ENCODE results near the gene STMN3. TPM values are rescaled to one million over a fixed set of nuclear protein-coding genes. Genes with fewer than 3 reads are reported as not detected.
A peak's percentile ranks its signal among the peaks of the same experiment; 100 is the strongest.
"Not testable (repeated sequence)": the region's sequence is repeated elsewhere in the genome, so short reads cannot be mapped to it uniquely, and the experiment has no call there.

Gene STMN3
- total RNA-seq, 2 experiments from 2014 or later: 15.4 to 17.6 TPM

DNA sequence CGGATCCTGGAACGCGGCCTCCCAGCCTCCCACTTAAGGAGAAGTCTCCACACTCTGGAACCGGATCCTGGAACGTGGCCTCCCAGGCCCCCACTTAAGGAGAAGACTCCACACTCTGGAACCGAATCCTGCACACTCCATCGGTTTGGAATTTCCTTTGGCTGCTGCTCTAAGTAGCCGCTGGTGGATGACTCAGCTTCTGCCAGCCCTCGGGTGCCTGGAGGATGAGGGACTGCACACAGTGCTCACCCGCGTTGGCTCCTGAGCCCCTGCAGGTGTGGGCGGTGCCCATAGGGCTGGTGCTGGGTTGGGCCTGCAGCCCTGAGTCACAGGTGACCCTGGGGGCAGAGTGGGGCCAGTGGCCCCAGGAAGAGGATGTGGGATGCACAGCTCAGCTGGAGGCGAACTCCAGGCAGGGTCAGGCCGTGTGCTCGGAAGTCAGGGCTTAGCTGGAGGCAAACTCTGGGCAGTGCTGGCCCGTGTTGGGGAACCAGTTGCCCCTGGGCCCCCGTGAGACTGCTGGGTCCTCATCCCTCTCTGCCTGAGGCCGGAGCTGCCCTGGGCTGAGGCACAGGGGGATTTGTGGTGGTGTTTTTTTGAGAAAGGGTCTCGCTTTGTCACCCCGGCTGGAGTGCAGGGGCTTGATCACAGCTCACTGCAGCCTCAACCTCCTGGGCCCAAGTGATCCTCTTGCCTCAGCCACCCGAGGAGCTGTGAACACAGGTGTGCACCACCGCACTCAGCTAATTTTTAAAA lies 29.3 kb upstream of the STMN3 start:
- H3K9me3 Mint-ChIP-seq (ENCODE audit: low read depth): no peaks in the 10 kb centered on the region
- DNase-seq: peak; percentile 34
- H3K36me3 Mint-ChIP-seq (ENCODE audit: low read depth): peaks cover 10% of the 10 kb centered on the region
- ChIA-PET POLR2A (no interaction called here), CTCF (interaction anchor here (0.6 kb wide), 2 partner anchors 112 to 139 kb away, joined by 3 read pairs; no protein-coding TSS in a partner anchor)
- H3K27me3 Mint-ChIP-seq: no peaks in the 10 kb centered on the region
- intact Hi-C loops (cut with DNase I, micrococcal nuclease): no loop called here
- H3K4me1 Mint-ChIP-seq: peaks cover 19% of the 10 kb centered on the region
- no peak overlapping the region for H3K27ac Mint-ChIP-seq
- peak; percentile 40 for ATAC-seq
- no peak overlapping the region for H3K4me3 Mint-ChIP-seq

DNA sequence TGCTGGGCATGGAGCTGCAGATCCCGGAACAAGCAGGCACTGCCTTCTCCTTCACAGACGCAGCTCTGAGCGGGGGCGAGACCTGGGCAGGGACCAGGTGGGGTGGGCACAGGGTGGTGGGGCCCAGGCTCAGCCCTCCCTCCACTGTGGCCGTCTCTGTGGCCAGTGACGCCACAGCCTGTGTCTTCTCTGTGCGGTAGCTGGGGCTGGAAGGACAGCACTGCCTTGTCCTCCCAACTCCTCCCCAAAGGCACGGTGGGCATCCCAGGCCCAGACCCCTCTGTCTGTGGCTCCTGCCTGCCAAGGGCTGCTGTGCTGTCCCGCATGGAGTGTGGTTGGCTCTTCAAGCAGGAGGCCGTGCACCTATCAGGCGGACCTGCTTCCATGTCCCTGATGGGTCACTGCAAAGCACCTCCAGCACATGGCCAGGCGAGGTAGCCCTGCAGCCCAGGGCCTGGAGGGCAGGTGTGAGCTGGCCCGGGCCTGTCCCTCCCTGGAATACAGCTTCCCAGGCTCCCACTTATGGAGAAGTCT lies 28.5 kb upstream of the STMN3 start:
- H3K9me3 Mint-ChIP-seq (ENCODE audit: low read depth): no peaks in the 10 kb centered on the region
- H3K4me1 Mint-ChIP-seq: peaks cover 12% of the 10 kb centered on the region
- H3K27me3 Mint-ChIP-seq: no peaks in the 10 kb centered on the region
- no peak overlapping the region for H3K27ac Mint-ChIP-seq
- ChIA-PET CTCF (no interaction called here), POLR2A (no interaction called here)
- ATAC-seq (no peak), DNase-seq (no peak)
- no peak overlapping the region for H3K4me3 Mint-ChIP-seq
- intact Hi-C loops (cut with DNase I, micrococcal nuclease): no loop called here
- H3K36me3 Mint-ChIP-seq (ENCODE audit: low read depth): peaks cover 14% of the 10 kb centered on the region

DNA sequence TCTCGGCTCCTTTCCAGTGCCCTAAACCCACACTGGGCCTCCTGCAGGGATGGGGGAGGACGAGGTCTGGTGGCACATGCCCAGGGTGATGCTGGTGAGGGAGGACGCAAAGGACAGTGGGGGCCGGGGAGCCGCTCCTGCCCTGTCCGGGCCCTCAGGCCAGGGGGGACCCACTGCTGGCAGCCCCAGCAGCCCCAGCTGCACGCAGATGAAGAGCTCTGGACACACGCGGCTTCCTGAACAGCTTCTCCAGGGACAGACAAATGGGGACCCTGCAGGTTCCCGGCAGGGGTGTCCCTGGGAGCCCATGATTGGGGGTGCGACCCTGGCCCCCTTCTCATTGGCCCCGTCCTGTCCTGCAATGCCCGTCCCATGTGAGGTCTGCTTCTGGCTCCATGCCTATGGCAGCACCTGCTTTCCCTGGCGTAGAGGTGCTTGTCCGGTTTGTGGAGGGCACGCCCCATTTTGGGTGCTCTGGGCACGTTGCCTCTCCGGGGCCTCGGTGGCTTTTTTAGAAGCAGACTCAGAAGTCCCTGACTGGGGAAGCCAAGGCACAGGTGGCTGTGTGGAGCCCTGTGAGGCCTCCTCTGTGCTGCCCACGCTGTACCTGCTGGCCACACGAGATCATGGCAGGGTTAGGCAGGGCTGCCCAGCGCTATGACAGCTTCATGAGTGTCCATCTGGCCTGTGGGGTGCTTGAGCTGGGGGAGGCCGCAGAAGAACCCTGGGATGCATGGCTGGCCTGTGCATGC lies 27.8 kb upstream of the STMN3 start:
- POLR2A ChIA-PET: no interaction called here
- no peaks in the 10 kb centered on the region for H3K27me3 Mint-ChIP-seq

DNA sequence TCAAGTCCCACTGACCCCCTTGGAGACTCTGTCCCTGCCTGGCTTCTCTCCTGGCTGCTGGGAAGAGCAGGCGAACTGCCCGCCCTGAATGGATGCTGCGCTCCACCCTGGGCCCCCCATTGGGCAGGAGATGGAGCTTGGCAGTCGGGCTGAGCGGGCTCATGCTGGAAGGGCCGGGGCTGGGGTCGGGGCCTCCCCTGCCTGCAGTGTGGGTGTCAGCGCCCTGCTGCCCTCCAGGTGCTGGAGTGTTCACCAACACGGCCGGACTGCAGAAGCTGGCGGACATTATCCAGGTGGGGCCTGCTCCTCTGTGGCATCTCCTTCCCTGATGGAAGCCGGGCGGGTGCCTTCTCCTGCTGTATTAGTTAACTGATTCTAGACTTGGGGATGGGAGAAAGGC lies 27.2 kb upstream of the STMN3 start:
- intact Hi-C loops (cut with DNase I, micrococcal nuclease): no loop called here
- no peaks in the 10 kb centered on the region for H3K27me3 Mint-ChIP-seq
- no peaks in the 10 kb centered on the region for H3K9me3 Mint-ChIP-seq (ENCODE audit: low read depth)
- H3K4me1 Mint-ChIP-seq: peaks cover 6% of the 10 kb centered on the region
- POLR2A ChIA-PET: no interaction called here
- H3K27ac Mint-ChIP-seq: no peak overlapping the region
- H3K4me3 Mint-ChIP-seq: no peak overlapping the region
- DNase-seq (no peak), ATAC-seq (no peak)
- peaks cover 23% of the 10 kb centered on the region for H3K36me3 Mint-ChIP-seq (ENCODE audit: low read depth)
- CTCF ChIA-PET: interaction anchor here (0.6 kb wide), 1 partner anchor 437 kb away, joined by 3 read pairs; no protein-coding TSS in a partner anchor

More for the DNA sequence above, 27.8 kb upstream of the STMN3 start:
- DNase-seq (no peak), ATAC-seq (no peak)
- CTCF ChIA-PET: interaction anchor here (0.6 kb wide), 1 partner anchor 436 kb away, joined by 3 read pairs; no protein-coding TSS in a partner anchor
- Mint-ChIP-seq H3K4me1 (peaks cover 6% of the 10 kb centered on the region), H3K36me3 (ENCODE audit: low read depth) (peaks cover 18% of the 10 kb centered on the region), H3K9me3 (ENCODE audit: low read depth) (no peaks in the 10 kb centered on the region), H3K4me3 (no peak overlapping the region), H3K27ac (no peak overlapping the region)
- intact Hi-C loops (cut with DNase I, micrococcal nuclease): no loop called here

DNA sequence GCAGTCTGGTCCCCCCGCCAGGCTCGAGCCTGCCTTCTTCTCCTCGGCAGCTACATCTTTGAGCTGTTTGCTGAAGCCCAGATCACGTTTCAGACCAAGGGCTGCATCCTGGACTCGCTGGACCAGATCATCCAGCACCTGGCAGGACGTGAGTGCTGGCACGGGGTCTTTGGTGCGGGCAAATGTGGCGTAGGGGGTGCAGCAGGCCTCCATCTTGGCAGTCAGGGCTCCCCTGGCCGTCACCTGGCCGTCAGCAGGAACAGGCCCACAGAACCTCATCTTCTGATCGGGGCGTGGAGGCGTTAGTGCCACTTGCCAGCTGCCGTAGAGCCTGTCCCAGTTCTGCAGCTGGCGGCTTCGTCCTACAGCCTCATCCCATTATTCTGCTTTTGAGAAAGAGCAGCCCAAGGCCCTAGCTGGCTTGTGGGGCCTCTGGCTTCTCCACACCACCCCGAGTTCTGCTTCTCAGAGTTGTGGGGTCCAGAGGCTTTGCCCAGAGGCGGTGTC lies 26.6 kb upstream of the STMN3 start:
- Mint-ChIP-seq H3K9me3 (ENCODE audit: low read depth) (no peaks in the 10 kb centered on the region), H3K36me3 (ENCODE audit: low read depth) (peaks cover 23% of the 10 kb centered on the region), H3K4me1 (peaks cover 6% of the 10 kb centered on the region), H3K27ac (no peak overlapping the region), H3K27me3 (no peaks in the 10 kb centered on the region), H3K4me3 (no peak overlapping the region)
- no peak for ATAC-seq
- CTCF ChIA-PET: no interaction called here
- POLR2A ChIA-PET: no interaction called here
- intact Hi-C loops (cut with DNase I, micrococcal nuclease): no loop called here
- no peak for DNase-seq

DNA sequence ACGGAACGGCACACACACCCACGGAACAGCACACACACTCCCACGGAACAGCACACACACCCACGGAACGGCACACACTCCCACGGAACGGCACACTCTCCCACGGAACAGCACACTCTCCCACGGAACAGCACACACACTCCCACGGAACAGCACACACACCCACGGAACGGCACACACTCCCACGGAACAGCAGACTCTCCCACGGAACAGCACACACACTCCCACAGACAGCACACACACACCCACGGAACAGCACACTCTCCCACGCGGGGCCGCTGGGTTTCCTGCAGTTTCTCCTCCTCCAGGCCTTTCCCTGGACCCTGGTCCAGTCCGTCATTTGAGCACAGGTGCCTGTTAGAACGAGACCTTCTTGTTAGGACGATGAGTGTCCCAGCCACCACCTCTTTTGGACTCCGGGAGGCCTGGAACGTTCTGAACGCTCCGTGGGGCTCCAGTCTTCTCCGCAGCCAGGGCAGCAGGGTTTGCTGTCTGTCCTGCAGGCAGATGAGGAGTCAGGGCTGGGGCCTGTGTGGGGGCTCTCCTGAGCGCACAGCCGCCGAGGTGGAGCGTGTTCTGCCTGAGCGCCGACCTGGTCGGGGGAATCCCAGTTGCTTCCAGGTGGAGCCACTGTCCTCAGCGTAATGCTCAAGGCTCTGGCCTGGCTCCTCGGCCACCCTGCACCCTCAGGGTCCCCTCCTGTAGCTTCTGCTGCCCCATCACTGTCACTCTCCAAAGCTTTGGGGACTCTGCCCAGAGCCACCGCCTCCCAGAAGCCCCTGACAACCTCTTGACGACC lies 25.6 kb upstream of the STMN3 start:
- Mint-ChIP-seq H3K36me3 (ENCODE audit: low read depth) (peaks cover 23% of the 10 kb centered on the region), H3K4me3 (no peak overlapping the region), H3K27me3 (no peaks in the 10 kb centered on the region), H3K27ac (no peak overlapping the region), H3K4me1 (peaks cover 2% of the 10 kb centered on the region), H3K9me3 (ENCODE audit: low read depth) (no peaks in the 10 kb centered on the region)
- ChIA-PET CTCF (no interaction called here), POLR2A (no interaction called here)
- DNase-seq (no peak), ATAC-seq (no peak)
- intact Hi-C loops (cut with DNase I, micrococcal nuclease): no loop called here

DNA sequence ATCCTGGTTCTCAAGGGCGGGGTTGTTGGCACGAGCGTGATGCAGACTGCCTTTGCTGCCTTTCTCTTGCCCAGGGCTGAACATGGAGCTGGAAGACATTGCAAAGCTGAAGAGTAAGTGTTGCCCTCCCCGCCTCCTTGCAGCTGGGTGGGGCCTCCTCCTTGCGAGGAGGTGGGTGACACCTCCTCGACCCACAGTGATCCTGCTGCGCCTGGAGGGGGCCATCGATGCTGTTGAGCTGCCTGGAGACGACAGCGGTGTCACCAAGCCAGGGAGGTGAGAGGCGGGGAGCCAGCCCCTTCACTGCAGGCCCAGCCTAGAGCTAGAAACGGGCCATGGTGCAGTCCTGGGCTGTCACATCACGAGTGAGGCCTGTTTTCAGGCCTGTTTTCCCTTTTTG lies 24.8 kb upstream of the STMN3 start:
- H3K27me3 Mint-ChIP-seq: no peaks in the 10 kb centered on the region
- intact Hi-C loops (cut with DNase I, micrococcal nuclease): no loop called here
- peaks cover 2% of the 10 kb centered on the region for H3K4me1 Mint-ChIP-seq
- no peak overlapping the region for H3K27ac Mint-ChIP-seq
- DNase-seq (no peak), ATAC-seq (no peak)
- CTCF ChIA-PET: no interaction called here
- H3K36me3 Mint-ChIP-seq (ENCODE audit: low read depth): peaks cover 25% of the 10 kb centered on the region
- POLR2A ChIA-PET: no interaction called here
- H3K9me3 Mint-ChIP-seq (ENCODE audit: low read depth): no peaks in the 10 kb centered on the region
- no peak overlapping the region for H3K4me3 Mint-ChIP-seq

DNA sequence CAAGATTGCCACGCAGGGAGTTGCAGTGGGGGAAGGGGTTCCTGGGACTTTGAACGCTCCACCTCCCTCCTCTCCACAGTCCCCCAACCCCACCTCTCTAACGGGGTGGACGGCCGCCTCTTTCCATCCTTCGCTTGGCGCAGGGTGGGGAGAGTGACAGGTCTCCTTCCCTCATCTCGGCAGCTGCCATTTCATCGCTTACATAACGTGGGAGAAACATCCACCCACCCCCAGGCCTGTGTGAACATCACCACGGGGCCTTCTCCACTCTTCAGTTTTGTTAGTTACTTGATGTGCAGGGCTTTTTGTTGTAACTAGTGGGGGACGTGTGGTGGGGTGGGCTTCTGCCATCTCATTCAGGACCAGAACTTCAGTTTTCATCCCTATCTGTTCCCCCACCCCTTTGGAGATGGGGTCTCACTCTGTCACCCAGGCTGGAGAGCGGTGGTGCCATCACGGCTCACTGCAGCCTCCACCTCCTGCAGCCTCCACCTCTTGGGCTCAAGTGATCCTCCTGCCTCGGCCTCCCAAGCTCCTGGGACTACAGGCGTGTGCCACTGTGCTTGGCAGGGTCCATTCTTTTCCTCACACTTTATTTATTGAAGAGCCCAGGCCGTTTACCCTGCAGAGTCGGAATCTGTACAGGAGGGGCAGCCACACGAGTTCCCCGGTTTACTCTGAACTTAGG lies 22.6 kb upstream of the STMN3 start:
- POLR2A ChIA-PET: no interaction called here
- intact Hi-C loops (cut with DNase I, micrococcal nuclease): no loop called here
- Mint-ChIP-seq H3K27me3 (no peaks in the 10 kb centered on the region), H3K9me3 (ENCODE audit: low read depth) (no peaks in the 10 kb centered on the region), H3K27ac (no peak overlapping the region), H3K36me3 (ENCODE audit: low read depth) (peaks cover 26% of the 10 kb centered on the region), H3K4me3 (no peak overlapping the region), H3K4me1 (no peaks in the 10 kb centered on the region)
- DNase-seq: no peak
- no peak for ATAC-seq
- CTCF ChIA-PET: interaction anchor here (0.5 kb wide), 1 partner anchor 1135 kb away, joined by 4 read pairs; no protein-coding TSS in a partner anchor

DNA sequence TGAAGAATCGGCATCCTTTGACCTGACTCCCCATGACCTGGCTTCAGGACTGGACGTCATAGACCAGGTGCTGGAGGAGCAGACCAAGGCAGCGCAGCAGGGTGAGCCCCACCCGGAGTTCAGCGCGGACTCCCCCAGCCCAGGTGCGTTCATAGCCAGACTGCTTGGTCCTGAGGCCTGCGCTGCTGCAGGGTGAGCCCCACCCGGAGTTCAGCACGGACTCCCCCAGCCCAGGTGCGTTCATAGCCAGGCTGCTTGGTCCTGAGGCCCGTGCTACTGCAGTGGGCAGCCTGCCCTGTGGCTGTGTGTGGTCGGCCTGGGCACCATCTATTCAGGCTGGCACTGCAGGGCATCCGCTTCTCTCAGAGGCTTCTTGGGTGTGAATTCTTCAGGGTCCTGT lies 20.7 kb upstream of the STMN3 start:
- Mint-ChIP-seq H3K36me3 (ENCODE audit: low read depth) (peaks cover 28% of the 10 kb centered on the region), H3K27me3 (no peaks in the 10 kb centered on the region), H3K4me1 (no peaks in the 10 kb centered on the region), H3K27ac (no peak overlapping the region), H3K9me3 (ENCODE audit: low read depth) (no peaks in the 10 kb centered on the region), H3K4me3 (no peak overlapping the region)
- intact Hi-C loops (cut with DNase I, micrococcal nuclease): no loop called here
- no peak for DNase-seq
- ChIA-PET POLR2A (no interaction called here), CTCF (no interaction called here)
- no peak for ATAC-seq

DNA sequence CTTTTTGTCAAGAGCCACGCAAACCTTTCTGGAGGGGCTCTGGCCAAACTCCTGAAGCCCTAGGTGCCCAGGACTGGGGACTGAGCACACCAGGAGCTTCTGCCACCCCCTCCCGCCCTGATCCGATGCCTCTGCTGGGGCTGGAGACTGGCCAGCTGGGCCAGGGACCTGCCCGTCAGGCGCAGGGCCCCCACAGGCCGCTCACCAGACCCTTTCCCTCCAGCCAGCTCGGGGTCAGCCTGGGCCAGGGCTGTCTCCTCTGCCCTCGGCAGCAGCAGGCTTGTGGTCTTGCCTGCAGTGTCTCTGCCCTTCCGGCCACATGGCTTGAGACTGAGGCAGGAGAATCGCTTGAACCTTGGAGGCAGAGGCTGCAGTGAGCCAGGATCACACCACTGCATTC lies 19.4 kb upstream of the STMN3 start:
- DNase-seq: no peak
- intact Hi-C loops (cut with DNase I, micrococcal nuclease): no loop called here
- no peak overlapping the region for H3K27ac Mint-ChIP-seq
- no peak overlapping the region for H3K4me3 Mint-ChIP-seq
- no peak for ATAC-seq
- H3K4me1 Mint-ChIP-seq: no peaks in the 10 kb centered on the region
- peaks cover 30% of the 10 kb centered on the region for H3K36me3 Mint-ChIP-seq (ENCODE audit: low read depth)
- H3K9me3 Mint-ChIP-seq (ENCODE audit: low read depth): no peaks in the 10 kb centered on the region
- ChIA-PET POLR2A (no interaction called here), CTCF (no interaction called here)
- H3K27me3 Mint-ChIP-seq: no peaks in the 10 kb centered on the region

DNA sequence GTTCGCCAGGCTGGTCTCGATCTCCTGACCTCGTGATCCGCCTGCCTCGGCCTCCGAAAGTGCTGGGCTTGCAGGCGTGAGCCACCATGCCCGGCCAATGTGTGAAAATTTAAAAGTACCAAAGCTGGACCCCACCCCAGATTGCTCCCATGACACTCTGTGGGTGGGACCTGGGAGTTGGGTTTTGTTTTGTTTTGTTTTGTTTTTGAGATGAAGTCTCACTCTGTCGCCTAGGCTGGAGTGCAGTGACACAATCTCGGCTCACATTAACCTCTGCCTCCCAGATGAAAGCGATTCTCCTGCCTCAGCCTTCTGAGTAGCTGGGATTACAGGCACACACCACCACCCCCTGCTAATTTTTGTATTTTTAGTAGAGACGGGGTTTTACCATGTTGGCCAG lies 18.5 kb upstream of the STMN3 start:
- POLR2A ChIA-PET; H3K27ac Mint-ChIP-seq; H3K4me1 Mint-ChIP-seq; DNase-seq; H3K4me3 Mint-ChIP-seq; H3K27me3 Mint-ChIP-seq; ATAC-seq; H3K9me3 Mint-ChIP-seq (ENCODE audit: low read depth); intact Hi-C loops (cut with DNase I, micrococcal nuclease): not testable (repeated sequence)
- H3K36me3 Mint-ChIP-seq (ENCODE audit: low read depth): peaks cover 32% of the 10 kb centered on the region
- CTCF ChIA-PET: interaction anchor here (0.7 kb wide), 1 partner anchor 341 kb away, joined by 3 read pairs; no protein-coding TSS in a partner anchor
